Left ventricle myocardium inferior (tissue), 1 donor: ENCODE measurements around the gene TRIM38. TPM values are rescaled to one million over a fixed set of nuclear protein-coding genes. Genes with fewer than 3 reads are reported as not detected.
A peak's percentile ranks its signal among the peaks of the same experiment; 100 is the strongest.

Experiments used
- DNase-seq: peaks from one replicate; pipeline ENCODE4 v3.0.0-alpha.2; 2020
- H3K27ac ChIP-seq: fragments of 200-600 bp; replicated peaks from 2 replicates; pipeline ENCODE4 v1.8.0; 2021
- H3K27me3 ChIP-seq: fragments of 200-600 bp; 2 replicates; pipeline ENCODE4 v1.8.0; 2021; ENCODE audit warnings: low read depth
- H3K36me3 ChIP-seq: fragments of 200-600 bp; 2 replicates; pipeline ENCODE4 v1.8.0; 2021
- H3K4me1 ChIP-seq: fragments of 200-600 bp; 2 replicates; pipeline ENCODE4 v1.8.0; 2021
- H3K4me3 ChIP-seq: fragments of 200-600 bp; 2 replicates; pipeline ENCODE4 v1.8.0; 2021; ENCODE audit warnings: mild to moderate bottlenecking, moderate library complexity
- H3K9me3 ChIP-seq: fragments of 200-600 bp; replicated peaks from 2 replicates; pipeline ENCODE4 v1.8.0; 2021
- CTCF ChIP-seq: fragments of 200-600 bp; IDR thresholded peaks from 2 replicates; pipeline ENCODE4 v1.8.0; 2021; ENCODE audit warnings: antibody characterized with exemption, mild to moderate bottlenecking, borderline replicate concordance
- intact Hi-C: fragments of 100-400 bp; cut with micrococcal nuclease; formaldehyde crosslinking; loops from one replicate; pipeline ENCODE4 v1.11.0; 2022
- long read RNA-seq: library from polyadenylated mRNA; unstranded; transcript quantifications from one replicate; pipeline ENCODE4 v2.0.0, GENCODE V29; 2021
- total RNA-seq: library from RNA; stranded (reverse); fragmentation: NEBNext Ultra II Directional; extraction: Animal tissue kit (Norgen Biotek cat#: 25700); gene quantifications from one replicate; pipeline ENCODE4 v1.2.1, GENCODE V29; 2021
- donor health status: DM: no; HTN: yes; CAD: no; lungs with severe emphysema.

TRIM38 gene
- 2.2 TPM for total RNA-seq
- long read RNA-seq, full-length matches to known transcripts, result 3 of 6 reads
- long read RNA-seq, partial matches to known transcripts, result 1 of 6 reads
- long read RNA-seq, other reads (novel, unspliced or antisense), result 2 of 6 reads

GRCh38 chr6:25962149-25963127, at the start of gene TRIM38:
TRIM38 (plus strand) TSS chr6:25962802; CDS start chr6:25966523, 3,721 bp downstream.
- H3K4me1 ChIP-seq, result peaks cover 54% of the 10 kb centered on the region
- peak; percentile 29 for DNase-seq
- intact Hi-C loops, result no loop called here
- no peak for TF ChIP-seq CTCF
- H3K36me3 ChIP-seq, result peaks cover 28% of the 10 kb centered on the region
- peak within 1 kb of the TSS; percentile 94 for H3K27ac ChIP-seq
- H3K9me3 ChIP-seq, result peaks cover 20% of the 10 kb centered on the region
- H3K27me3 ChIP-seq, result no peaks in the 10 kb centered on the region
- peak within 1 kb of the TSS; percentile 75 for H3K4me3 ChIP-seq

- TF ChIP-seq CTCF, result no peak
- H3K27me3 ChIP-seq, result peaks cover 23% of the 10 kb centered on the region
- H3K4me1 ChIP-seq, result no peaks in the 10 kb centered on the region
- no peaks in the 10 kb centered on the region for H3K36me3 ChIP-seq
- no peak for DNase-seq
- H3K27ac ChIP-seq, result no peak overlapping the region
- intact Hi-C loops, result no loop called here
- no peaks in the 10 kb centered on the region for H3K9me3 ChIP-seq
- H3K4me3 ChIP-seq, result no peak overlapping the region
Measured at GRCh38 chr6:25913741-25914140, 48.9 kb upstream of the TRIM38 start.

- DNase-seq, result no peak
- intact Hi-C loops, result no loop called here
- no peak for TF ChIP-seq CTCF
- Histone ChIP-seq H3K27me3 (peaks cover 19% of the 10 kb centered on the region), H3K9me3 (no peaks in the 10 kb centered on the region), H3K36me3 (no peaks in the 10 kb centered on the region), H3K4me3 (no peak overlapping the region), H3K4me1 (no peaks in the 10 kb centered on the region), H3K27ac (no peak overlapping the region)
Measured at GRCh38 chr6:25916330-25916729, 46.3 kb upstream of the TRIM38 start.

GRCh38 chr6:25916789-25917490, 45.7 kb upstream of the TRIM38 start:
- Histone ChIP-seq H3K36me3 (no peaks in the 10 kb centered on the region), H3K27me3 (peaks cover 19% of the 10 kb centered on the region), H3K4me1 (no peaks in the 10 kb centered on the region), H3K27ac (no peak overlapping the region), H3K4me3 (no peak overlapping the region), H3K9me3 (no peaks in the 10 kb centered on the region)
- intact Hi-C loops, result no loop called here
- no peak for DNase-seq
- TF ChIP-seq CTCF, result no peak

- Histone ChIP-seq H3K27me3 (peaks cover 19% of the 10 kb centered on the region), H3K4me3 (no peak overlapping the region), H3K4me1 (no peaks in the 10 kb centered on the region), H3K27ac (no peak overlapping the region), H3K36me3 (no peaks in the 10 kb centered on the region), H3K9me3 (no peaks in the 10 kb centered on the region)
- intact Hi-C loops, result no loop called here
- TF ChIP-seq CTCF, result no peak
- no peak for DNase-seq
Measured at GRCh38 chr6:25918083-25918683, 44.4 kb upstream of the TRIM38 start.
